Coronary artery (tissue), 2 donors: ENCODE measurements around the gene PDK1.
"Not testable (repeated sequence)": the region's sequence is repeated elsewhere in the genome, so short reads cannot be mapped to it uniquely, and the experiment has no call there.

Experiments
- DNase-seq: peaks from one replicate; pipeline ENCODE4 v3.0.0-alpha.2; 2017; ENCODE audit warnings: low spot score
- H3K27ac ChIP-seq, 2 donors: fragments of 200-600 bp; sonication (generic); one replicate each; pipeline ENCODE4 v1.5.1; 2016 to 2019
- H3K4me3 ChIP-seq: fragments of 200-600 bp; sonication (generic); 2 replicates; pipeline ENCODE4 v1.5.1; 2016; ENCODE audit warnings: mild to moderate bottlenecking, moderate library complexity
- CTCF ChIP-seq: fragments of 200-600 bp; sonication (generic); IDR thresholded peaks from one replicate; pipeline ENCODE4 v1.5.1; 2019; ENCODE audit warnings: antibody characterized with exemption

PDK1 gene

GRCh38 chr2:172513935-172514586 is 41.8 kb upstream of the PDK1 start:
- H3K4me3 ChIP-seq = no peak overlapping the region
- H3K27ac ChIP-seq = no peak overlapping the region
- TF ChIP-seq CTCF = no peak
- DNase-seq = no peak

- no peak for TF ChIP-seq CTCF
- no peak overlapping the region for H3K4me3 ChIP-seq
- no peak for DNase-seq
- no peak overlapping the region for H3K27ac ChIP-seq
Observed at GRCh38 chr2:172516299-172516698, 39.6 kb upstream of the PDK1 start.

GRCh38 chr2:172518995-172519394 is 36.9 kb upstream of the PDK1 start:
- Histone ChIP-seq H3K27ac (no peak overlapping the region), H3K4me3 (no peak overlapping the region)
- no peak for TF ChIP-seq CTCF
- DNase-seq = no peak

GRCh38 chr2:172525601-172526000 is 30.3 kb upstream of the PDK1 start:
- Histone ChIP-seq H3K27ac (no peak overlapping the region), H3K4me3 (no peak overlapping the region)
- no peak for DNase-seq
- no peak for TF ChIP-seq CTCF

GRCh38 chr2:172531309-172531708 is 24.6 kb upstream of the PDK1 start:
- no peak for DNase-seq
- no peak for TF ChIP-seq CTCF
- no peak overlapping the region for H3K27ac ChIP-seq
- H3K4me3 ChIP-seq = no peak overlapping the region

GRCh38 chr2:172532461-172532860 is 23.4 kb upstream of the PDK1 start:
- H3K4me3 ChIP-seq, DNase-seq, H3K27ac ChIP-seq: not testable (repeated sequence)

GRCh38 chr2:172533687-172534086 is 22.2 kb upstream of the PDK1 start:
- H3K27ac ChIP-seq = no peak overlapping the region
- no peak for DNase-seq
- H3K4me3 ChIP-seq = no peak overlapping the region
- TF ChIP-seq CTCF = no peak
